ENCODE data around the gene TRPM6.

The TRPM6 gene

DNA sequence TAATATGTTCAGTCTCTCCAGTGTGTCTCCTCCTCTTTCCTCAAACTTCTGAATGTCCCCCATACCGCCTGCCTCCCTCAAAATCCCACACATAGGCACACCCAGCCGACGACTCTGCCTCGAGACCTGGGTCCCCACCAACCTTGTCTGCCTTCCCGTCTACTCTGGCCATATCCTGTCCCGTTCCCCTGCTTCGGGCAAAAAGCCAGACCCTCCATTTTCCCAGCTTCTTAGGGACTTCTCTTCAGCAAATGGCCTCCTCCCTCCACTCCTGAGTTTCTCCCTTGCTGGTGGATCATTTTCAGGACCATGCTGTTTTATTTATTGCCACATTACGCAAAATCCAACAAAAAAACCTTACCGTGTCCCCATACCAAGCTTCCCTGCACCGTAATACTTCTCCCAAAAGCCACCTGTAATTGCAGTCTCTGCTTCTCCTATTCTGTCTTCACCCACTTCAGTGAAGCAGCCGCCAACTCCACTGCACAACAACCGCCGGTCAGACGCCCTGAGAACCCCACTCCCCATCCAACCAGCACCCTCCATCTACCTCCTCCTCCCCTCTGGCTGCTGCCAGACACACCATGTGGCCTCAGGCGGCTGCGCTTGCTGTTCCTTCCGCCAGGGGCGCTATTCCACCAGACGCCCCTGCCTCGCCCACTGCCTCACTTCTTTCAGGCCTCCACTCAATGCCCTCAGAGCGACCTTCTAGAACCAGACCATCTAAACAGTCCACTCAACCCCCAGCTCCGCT lies 117.0 kb downstream of the TRPM6 start:
- TF ChIP-seq, protein P1, sequence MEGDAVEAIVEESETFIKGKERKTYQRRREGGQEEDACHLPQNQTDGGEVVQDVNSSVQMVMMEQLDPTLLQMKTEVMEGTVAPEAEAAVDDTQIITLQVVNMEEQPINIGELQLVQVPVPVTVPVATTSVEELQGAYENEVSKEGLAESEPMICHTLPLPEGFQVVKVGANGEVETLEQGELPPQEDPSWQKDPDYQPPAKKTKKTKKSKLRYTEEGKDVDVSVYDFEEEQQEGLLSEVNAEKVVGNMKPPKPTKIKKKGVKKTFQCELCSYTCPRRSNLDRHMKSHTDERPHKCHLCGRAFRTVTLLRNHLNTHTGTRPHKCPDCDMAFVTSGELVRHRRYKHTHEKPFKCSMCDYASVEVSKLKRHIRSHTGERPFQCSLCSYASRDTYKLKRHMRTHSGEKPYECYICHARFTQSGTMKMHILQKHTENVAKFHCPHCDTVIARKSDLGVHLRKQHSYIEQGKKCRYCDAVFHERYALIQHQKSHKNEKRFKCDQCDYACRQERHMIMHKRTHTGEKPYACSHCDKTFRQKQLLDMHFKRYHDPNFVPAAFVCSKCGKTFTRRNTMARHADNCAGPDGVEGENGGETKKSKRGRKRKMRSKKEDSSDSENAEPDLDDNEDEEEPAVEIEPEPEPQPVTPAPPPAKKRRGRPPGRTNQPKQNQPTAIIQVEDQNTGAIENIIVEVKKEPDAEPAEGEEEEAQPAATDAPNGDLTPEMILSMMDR (IDR thresholded peaks at IDR 0.05; ENCODE audit: low read depth, low read length, missing control alignments): peak; percentile 98
- no peak overlapping the region for H3K4me3 ChIP-seq (ENCODE audit: low read depth, low read length)
- DNase-seq (ENCODE audit: low read depth): peak; percentile 4

DNA sequence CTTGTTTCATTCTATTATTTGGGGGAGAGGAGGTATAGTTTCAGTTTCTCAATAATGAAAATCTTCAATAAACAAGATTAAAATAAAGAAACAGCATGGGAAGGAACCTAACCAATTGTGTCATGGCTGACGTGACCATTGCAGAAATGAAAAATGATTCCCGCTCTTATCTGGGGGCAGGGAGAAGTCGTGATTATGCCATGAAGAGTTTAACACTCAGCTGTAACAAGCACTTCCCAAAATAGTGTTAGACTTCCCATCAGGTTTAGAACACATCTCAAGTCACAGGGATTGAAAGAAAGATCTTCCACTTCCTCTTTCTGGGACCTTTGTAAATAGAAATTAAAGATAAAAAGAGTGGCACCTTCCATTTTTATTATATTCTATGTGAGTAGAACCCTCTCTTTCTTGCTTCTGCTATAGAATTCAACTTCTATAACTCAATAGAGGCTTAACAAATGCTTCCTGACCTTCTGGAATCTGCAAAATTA lies 122.2 kb downstream of the TRPM6 start:
- DNase-seq (ENCODE audit: low read depth): no peak
- TF ChIP-seq, protein P1 (IDR thresholded peaks at IDR 0.05; ENCODE audit: low read depth, low read length, missing control alignments): no peak

DNA sequence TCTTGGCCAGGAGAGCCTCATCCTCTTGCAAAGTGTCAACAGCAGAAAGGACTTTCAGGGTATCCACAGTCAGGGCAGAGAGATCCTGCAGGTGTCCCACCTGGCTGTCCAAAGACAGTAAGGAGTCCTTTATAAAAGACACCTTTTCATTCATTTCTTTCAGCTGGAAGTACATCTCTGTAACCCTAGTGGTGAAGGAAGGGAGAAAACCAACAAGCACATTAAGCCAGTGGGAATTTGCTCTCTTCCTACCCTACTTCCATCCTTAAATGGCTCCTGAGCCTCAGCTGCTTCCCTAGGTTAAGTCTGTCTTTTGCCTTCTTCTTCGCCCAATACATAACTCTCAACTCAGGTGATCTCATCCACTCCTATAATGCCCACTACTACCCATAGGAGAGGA lies 124.8 kb downstream of the TRPM6 start:
- no peak overlapping the region for H3K4me3 ChIP-seq (ENCODE audit: low read depth, low read length)
- DNase-seq (ENCODE audit: low read depth): no peak
- TF ChIP-seq, protein P1 (IDR thresholded peaks at IDR 0.05; ENCODE audit: low read depth, low read length, missing control alignments): no peak

More for the DNA sequence above, 122.2 kb downstream of the TRPM6 start:
- H3K4me3 ChIP-seq (ENCODE audit: low read depth, low read length): no peak overlapping the region

DNA sequence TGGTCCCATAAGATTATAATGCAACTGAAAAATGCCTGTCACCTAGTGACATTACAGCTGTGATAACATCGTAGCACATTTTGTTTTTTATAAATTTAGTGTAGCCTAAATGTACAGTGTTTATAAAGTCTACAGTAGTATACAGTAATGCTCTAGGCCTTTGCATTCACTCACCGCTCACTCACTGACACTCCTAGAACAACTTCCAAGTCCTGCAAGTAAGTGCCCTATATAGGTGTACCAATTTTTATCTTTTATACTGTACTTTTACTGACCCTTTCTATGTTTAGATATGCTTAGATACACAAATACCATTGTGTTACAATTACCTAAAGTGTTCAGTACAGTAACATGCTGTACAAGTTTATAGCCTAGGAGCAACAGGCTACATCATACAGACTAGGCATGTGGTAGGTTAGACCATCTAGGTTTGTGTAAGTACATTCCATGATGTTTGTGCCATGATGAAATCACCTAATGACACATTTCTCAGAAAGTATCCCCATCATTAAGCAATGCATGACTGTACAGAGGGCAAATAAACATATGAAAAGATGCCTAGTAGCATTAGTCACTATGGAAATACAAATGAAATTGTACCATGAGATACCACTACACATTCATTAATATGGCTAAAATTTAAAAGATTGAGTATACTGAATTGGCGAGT lies 127.6 kb downstream of the TRPM6 start:
- TF ChIP-seq, protein P1 (IDR thresholded peaks at IDR 0.05; ENCODE audit: low read depth, low read length, missing control alignments): no peak
- H3K4me3 ChIP-seq (ENCODE audit: low read depth, low read length): no peak overlapping the region
- DNase-seq (ENCODE audit: low read depth): no peak

DNA sequence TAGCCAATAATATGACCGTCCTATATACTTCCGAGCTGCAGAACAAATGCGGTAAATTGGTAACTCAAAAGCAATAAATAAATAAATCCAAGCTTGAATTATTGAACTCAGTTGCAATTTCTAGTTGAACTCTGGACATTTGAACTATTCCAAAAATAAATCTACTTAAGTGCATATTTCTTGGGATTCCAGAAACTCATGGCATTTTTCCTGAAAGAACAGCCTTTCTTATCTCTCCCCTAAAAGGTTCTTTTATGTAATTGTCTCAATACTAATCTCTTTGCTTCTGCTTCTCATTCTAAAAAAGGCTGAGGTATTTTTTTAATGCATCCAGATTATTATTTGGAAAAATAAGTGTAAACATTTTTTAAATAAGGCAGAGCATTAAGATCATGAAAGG lies 131.7 kb downstream of the TRPM6 start:
- no peak overlapping the region for H3K4me3 ChIP-seq (ENCODE audit: low read depth, low read length)
- TF ChIP-seq, protein P1 (IDR thresholded peaks at IDR 0.05; ENCODE audit: low read depth, low read length, missing control alignments): no peak
- DNase-seq (ENCODE audit: low read depth): no peak

DNA sequence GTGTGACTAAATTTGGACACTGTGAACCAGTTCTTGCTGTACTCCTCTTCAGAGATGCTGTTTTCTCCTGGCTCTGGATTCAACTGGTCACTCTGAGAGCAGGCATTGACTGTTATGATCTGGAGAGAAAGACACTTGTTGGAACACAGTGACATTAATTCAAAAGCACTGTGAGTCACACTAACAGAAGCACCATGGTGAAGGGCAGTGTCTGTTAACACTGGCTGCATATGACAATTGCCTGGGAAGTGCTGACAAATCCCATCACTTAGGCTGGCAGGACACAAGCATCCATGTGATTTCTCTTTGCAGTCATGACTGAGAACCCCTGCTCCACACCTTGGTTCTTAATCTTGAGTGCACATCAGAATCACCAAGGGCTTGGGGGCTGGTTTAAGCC lies 132.4 kb downstream of the TRPM6 start:
- no peak overlapping the region for H3K4me3 ChIP-seq (ENCODE audit: low read depth, low read length)
- TF ChIP-seq, protein P1 (IDR thresholded peaks at IDR 0.05; ENCODE audit: low read depth, low read length, missing control alignments): no peak
- DNase-seq (ENCODE audit: low read depth): no peak
